Middle frontal gyrus (tissue), 1 donor: ENCODE results near the gene KCNK17.

Source experiments
- DNase-seq: peaks from one replicate; pipeline ENCODE4 v3.0.0-alpha.2; 2015; ENCODE audit warnings: low spot score; ENCODE audit errors: extremely low spot score

The KCNK17 gene

GRCh38 chr6:39338397-39338796 is 24.2 kb upstream of the KCNK17 start:
- DNase-seq: no peak

GRCh38 chr6:39335780-39336545 is 21.7 kb upstream of the KCNK17 start:
- no peak for DNase-seq

GRCh38 chr6:39333644-39334438 is 19.6 kb upstream of the KCNK17 start:
- DNase-seq: no peak

- DNase-seq: peak; percentile 65
Observed at GRCh38 chr6:39330476-39330875, 16.3 kb upstream of the KCNK17 start.

- no peak for DNase-seq
Observed at GRCh38 chr6:39330057-39330456, 15.8 kb upstream of the KCNK17 start.

GRCh38 chr6:39328066-39328465 is 13.8 kb upstream of the KCNK17 start:
- no peak for DNase-seq

GRCh38 chr6:39327507-39327906 is 13.3 kb upstream of the KCNK17 start:
- DNase-seq: no peak

- no peak for DNase-seq
Observed at GRCh38 chr6:39322306-39322850, 8.2 kb upstream of the KCNK17 start, which contains the start of gene KCNK16. Gene KCNK16, minus strand, starts transcription at chr6:39322702. Its CDS starts 162 bp downstream, at chr6:39322540.

GRCh38 chr6:39321761-39322160 is 7.5 kb upstream of the KCNK17 start:
- DNase-seq: no peak

- DNase-seq: no peak
Observed at GRCh38 chr6:39320363-39320984, 6.3 kb upstream of the KCNK17 start.

- DNase-seq: no peak
Observed at GRCh38 chr6:39319621-39320362, 5.6 kb upstream of the KCNK17 start.

GRCh38 chr6:39317256-39317655 is 3.0 kb upstream of the KCNK17 start:
- DNase-seq: no peak

GRCh38 chr6:39313526-39314272 is 520 bp downstream of the KCNK17 start:
- DNase-seq: no peak

- no peak for DNase-seq
Observed at GRCh38 chr6:39312912-39313525, 1.2 kb downstream of the KCNK17 start.

- DNase-seq: no peak
Observed at GRCh38 chr6:39310542-39310941, 3.7 kb downstream of the KCNK17 start.

- peak; percentile 57 for DNase-seq
Observed at GRCh38 chr6:39309942-39310531, 4.2 kb downstream of the KCNK17 start.

- no peak for DNase-seq
Observed at GRCh38 chr6:39307462-39307861, 6.8 kb downstream of the KCNK17 start.

GRCh38 chr6:39304951-39305350 is 9.3 kb downstream of the KCNK17 start:
- no peak for DNase-seq

GRCh38 chr6:39303425-39304153 is 10.6 kb downstream of the KCNK17 start:
- no peak for DNase-seq
